GM12878 (cell line): ENCODE data around the gene RPS19BP1. TPM values are rescaled to one million over a fixed set of nuclear protein-coding genes. Genes with fewer than 3 reads are reported as not detected.

Experiments
- ATAC-seq: fragments of 200-7000 bp; cut with Tn5 transposase; 3 replicates; pipeline ENCODE4 v1.9.1; 2020; ENCODE audit warnings: mild to moderate bottlenecking, moderate library complexity
- BruUV-seq: library from RNA; stranded (reverse); fragments of 400-500 nt; replicated peaks from 2 replicates; lab custom pipeline; 2021; lab: Mats Ljungman, UMichigan
- CTCF ChIA-PET: fragments of 300-600 bp; sonication (Branson Sonifier 250); formaldehyde crosslinking; extraction: SDS; loops from one replicate; lab custom pipeline; 2021; ENCODE audit warnings: inconsistent platforms; lab: Yijun Ruan, JAX
- POLR2A ChIA-PET: fragments of 350-600 bp; formaldehyde crosslinking; extraction: SDS; loops from one replicate; lab custom pipeline; 2021; ENCODE audit warnings: inconsistent platforms; lab: Charles Lee
- RAD21 ChIA-PET: fragments of 300-600 bp; sonication (Branson Sonifier 250); formaldehyde crosslinking; loops from one replicate; lab custom pipeline; 2023; ENCODE audit warnings: antibody characterized with exemption; ENCODE audit not compliant: unreplicated experiment; lab: Charles Lee
- SMC1A ChIA-PET: fragments of 300-600 bp; sonication (Branson Sonifier 250); formaldehyde crosslinking; loops from one replicate; lab custom pipeline; 2023; ENCODE audit not compliant: unreplicated experiment, uncharacterized antibody; lab: Charles Lee
- DNase-seq: peaks from one replicate; pipeline ENCODE4 v3.0.0-alpha.2; 2011; ENCODE audit warnings: low read depth, low spot score
- FAIRE-seq: peaks from 3 replicates; lab custom pipeline; 2011; peaks lifted over from hg19 to GRCh38; lab: Jason Lieb, UNC
- H2AFZ ChIP-seq: 2 replicates; pipeline ENCODE4 v1.6.0; 2011; ENCODE audit warnings: low read depth, low read length, control low read depth; ENCODE audit not compliant: control insufficient read depth
- H3K27ac ChIP-seq: 2 replicates; pipeline ENCODE4 v1.5.1; 2011; ENCODE audit warnings: control low read depth; ENCODE audit not compliant: control insufficient read depth, insufficient read depth
- H3K27me3 ChIP-seq, 2 experiments: replicated peaks in 1 of 2; 2 replicates each; pipeline versions ENCODE4 v1.6.0 to v1.6.1; 2011; ENCODE audit warnings: low read length in 1 of 2; ENCODE audit not compliant: control insufficient read depth in 2 of 2, insufficient read depth in 2 of 2
- H3K36me3 ChIP-seq, 2 experiments: 2 replicates each; pipeline ENCODE4 v1.5.1; 2011; ENCODE audit warnings: low read length in 1 of 2; ENCODE audit not compliant: control insufficient read depth in 2 of 2, insufficient read depth in 2 of 2
- H3K4me1 ChIP-seq: 2 replicates; pipeline ENCODE4 v1.6.1; 2011; ENCODE audit warnings: mild to moderate bottlenecking, low read length, moderate library complexity, mixed read lengths; ENCODE audit not compliant: control insufficient read depth, insufficient read depth
- H3K4me2 ChIP-seq: 2 replicates; pipeline ENCODE4 v1.6.0; 2011; ENCODE audit warnings: control low read depth; ENCODE audit not compliant: control insufficient read depth, insufficient read depth
- H3K4me3 ChIP-seq: fragments of 200-600 bp; sonication (generic); 2 replicates; pipeline ENCODE4 v1.5.1; 2016
- H3K79me2 ChIP-seq: 2 replicates; pipeline ENCODE4 v1.6.0; 2011; ENCODE audit warnings: low read length; ENCODE audit not compliant: control insufficient read depth, insufficient read depth
- H3K9ac ChIP-seq: 2 replicates; pipeline ENCODE4 v1.8.0; 2011; ENCODE audit warnings: low read length, control low read depth, mixed read lengths; ENCODE audit not compliant: control insufficient read depth, insufficient read depth
- H3K9me3 ChIP-seq: replicated peaks from 3 replicates; pipeline ENCODE4 v1.5.1; 2011; ENCODE audit warnings: mild to moderate bottlenecking, low read length; ENCODE audit not compliant: control insufficient read depth, insufficient read depth
- H4K20me1 ChIP-seq: 2 replicates; pipeline ENCODE4 v1.6.0; 2011; ENCODE audit not compliant: control insufficient read depth, insufficient read depth
- ATF7 ChIP-seq: fragments of 450-650 bp; IDR thresholded peaks from 2 replicates; pipeline ENCODE4 v1.6.1; 2016; ENCODE audit warnings: low read depth, mild to moderate bottlenecking
- BCL11A ChIP-seq: IDR thresholded peaks from 2 replicates; pipeline ENCODE4 v1.6.1; 2011; ENCODE audit warnings: low read depth, low read length
- BHLHE40 ChIP-seq, 2 experiments: fragments of 450-650 bp in 1 of 2; IDR thresholded peaks; 2 replicates each; pipeline ENCODE4 v1.6.1; 2011 to 2017; ENCODE audit warnings: low read depth in 2 of 2, borderline replicate concordance in 1 of 2, improper control_type of control experiment in 1 of 2, low read length in 1 of 2, mild to moderate bottlenecking in 1 of 2
- CBFB ChIP-seq: IDR thresholded peaks from 2 replicates; pipeline ENCODE4 v1.6.1; 2016; ENCODE audit warnings: antibody characterized with exemption, low read depth
- DPF2 ChIP-seq: fragments of 450-650 bp; IDR thresholded peaks from 2 replicates; pipeline ENCODE4 v1.6.1; 2017; ENCODE audit warnings: mild to moderate bottlenecking
- FOS ChIP-seq: IDR thresholded peaks from 3 replicates; pipeline ENCODE4 v1.6.1; 2011; ENCODE audit warnings: borderline replicate concordance; ENCODE audit not compliant: insufficient read length; ENCODE audit errors: extremely low read depth
- HDAC2 ChIP-seq: fragments of 200-600 bp; sonication (generic); IDR thresholded peaks from 2 replicates; pipeline ENCODE4 v1.6.1; 2017
- LARP7 ChIP-seq: fragments of 450-650 bp; IDR thresholded peaks from 2 replicates; pipeline ENCODE4 v1.6.1; 2017; ENCODE audit warnings: mild to moderate bottlenecking
- MEF2B ChIP-seq: fragments of 450-650 bp; IDR thresholded peaks from 2 replicates; pipeline ENCODE4 v1.6.1; 2018; ENCODE audit warnings: mild to moderate bottlenecking, moderate library complexity; ENCODE audit not compliant: partially characterized antibody, poor library complexity, severe bottlenecking
- SIX5 ChIP-seq: IDR thresholded peaks from 2 replicates; pipeline ENCODE4 v1.6.1; 2011; ENCODE audit warnings: mild to moderate bottlenecking, low read depth, low read length, moderate library complexity; ENCODE audit not compliant: severe bottlenecking
- SMARCA5 ChIP-seq: fragments of 450-650 bp; IDR thresholded peaks from 2 replicates; pipeline ENCODE4 v1.6.1; 2017; ENCODE audit warnings: mild to moderate bottlenecking
- WRNIP1 ChIP-seq: IDR thresholded peaks from 2 replicates; pipeline ENCODE4 v1.6.1; 2011; ENCODE audit warnings: low read depth, low read length, improper control_type of control experiment, borderline replicate concordance
- ZBTB40 ChIP-seq: fragments of 450-650 bp; IDR thresholded peaks from 2 replicates; pipeline ENCODE4 v1.6.1; 2016; ENCODE audit warnings: mild to moderate bottlenecking, moderate library complexity, borderline replicate concordance
- ZNF207 ChIP-seq: fragments of 450-650 bp; IDR thresholded peaks from 2 replicates; pipeline ENCODE4 v1.6.1; 2014; ENCODE audit warnings: antibody characterized with exemption, mild to moderate bottlenecking, borderline replicate concordance
- ZNF622 ChIP-seq: fragments of 450-650 bp; IDR thresholded peaks from 2 replicates; pipeline ENCODE4 v1.6.1; 2017; ENCODE audit warnings: mild to moderate bottlenecking, inconsistent platforms
- WGBS: methylation state at CpG from one replicate; pipeline ENCODE4 v1.1.6; 2016; ENCODE audit warnings: low lambda C conversion rate; ENCODE audit not compliant: insufficient replicate concordance, insufficient coverage; ENCODE audit errors: missing lambda C conversion rate; 5-methylcytosine and 5-hydroxymethylcytosine counted together
- in situ Hi-C: fragments of 300-500 bp; cut with MboI; formaldehyde crosslinking; loops from 9 replicates; pipeline ENCODE4 v1.14.3; 2018; ENCODE audit warnings: mixed read lengths
- intact Hi-C: fragments of 100-400 bp; cut with micrococcal nuclease; formaldehyde crosslinking; loops from one replicate; pipeline ENCODE4 v1.14.2; 2022; ENCODE audit not compliant: unreplicated experiment
- polyA plus RNA-seq, 11 experiments: library from polyadenylated mRNA; depleted of rRNA in 4 of 11; unstranded in 6 of 11; stranded (reverse) in 5 of 11; fragments of >200 nt; fragmentation: Nextera tagmentation in 4 of 11; fragmentation: Illumina TruSeq in 1 of 11; extraction: Ambion mirVana in 4 of 11; extraction: Trizol in 1 of 11; gene quantifications; 1 replicate in 1 of 11; 2 replicates in 10 of 11; pipeline versions ENCODE4 v1.2.1 to v1.2.3, GENCODE V29; 2011 to 2016; ENCODE audit warnings: inconsistent platforms in 2 of 11, missing spikeins in 2 of 11, low read depth in 1 of 11
- total RNA-seq, 4 experiments: library from RNA; depleted of rRNA in 3 of 4; stranded (reverse); fragments of >200 nt in 3 of 4; fragmentation: Illumina TruSeq in 1 of 4; extraction: Trizol in 1 of 4; gene quantifications; 2 replicates each; pipeline versions ENCODE4 v1.2.1 to v1.2.3, GENCODE V29; 2013 to 2021

Gene RPS19BP1
- total and polyA plus RNA-seq, 10 of the 15 experiments (the other 5 are each of a cell fraction or from before 2014, with no cell fraction given): 2.7 to 206 (median 78.6) TPM

- TF ChIP-seq ZBTB40 (peak; percentile 92), ZNF622 (no peak)
Measured at GRCh38 chr22:39502109-39502788, 30.3 kb downstream of the RPS19BP1 start, which contains the start of gene MIEF1 (continued).

GRCh38 chr22:39501644-39502108, 30.9 kb downstream of the RPS19BP1 start:
- POLR2A ChIA-PET: interaction anchor here (0.6 to 2.0 kb wide), 16 partner anchors 14 to 744 kb away, joined by 3 to 9 read pairs (median 4); partner anchors contain the start of gene ATF4
- Histone ChIP-seq H3K4me1 (0 out of 2 replicates have a peak, but pooled peaks cover 5% of the 10 kb centered on the region), H3K4me2 (peak overlapping the region; percentile 32), H3K36me3 (peaks cover 13 to 22% of the 10 kb centered on the region in 2 experiments), H4K20me1 (no peaks in the 10 kb centered on the region), H3K27ac (no peak overlapping the region), H3K27me3 (no peaks in the 10 kb centered on the region), H2AFZ (peak overlapping the region; percentile 92), H3K9ac (no peak overlapping the region; the same call in 1 of the 2 replicates), H3K9me3 (no peaks in the 10 kb centered on the region), H3K79me2 (peaks cover 44% of the 10 kb centered on the region), H3K4me3 (peak overlapping the region; percentile 95; the same call in 1 of the 2 replicates)
- SMC1A ChIA-PET: interaction anchor here (0.9 to 1.9 kb wide), 9 partner anchors 8 to 102 kb away, joined by 3 to 9 read pairs (median 5); partner anchors contain the start of genes ATF4 and TAB1
- intact Hi-C loops: loop anchor here (2.0 kb wide), 2 partner anchors 19 to 31 kb away; partner anchors contain the start of genes ATF4 and RPS19BP1
- 35% methylated on average over 13 of the region's 13 CpGs for WGBS
- CTCF ChIA-PET: interaction anchor here (0.6 to 15.7 kb wide), 14 partner anchors 9 to 535 kb away, joined by 3 to 372 read pairs (median 6); partner anchors contain the start of genes ATF4, RPS19BP1 and TAB1
- BruUV-seq: no TSS peak
- FAIRE-seq (no peak), DNase-seq (no peak), ATAC-seq (no peak; the same call in 2 of the 3 replicates)
- TF ChIP-seq DPF2 (0 out of 2 replicates have a peak, but pooled peaks have one; percentile 9), FOS (no peak), SMARCA5 (0 out of 2 replicates have a peak, but pooled peaks have one; percentile 34), BHLHE40 (IDR thresholded peaks at IDR 0.05; ENCODE audit: borderline replicate concordance in 1 of 2, low read depth in 2 of 2, low read length in 1 of 2) (no peak), ATF7 (0 out of 2 replicates have a peak, but pooled peaks have one; percentile 46), HDAC2 (no peak), CBFB (no peak), WRNIP1 (no peak), ZNF207 (no peak), BCL11A (no peak), LARP7 (peak; percentile 15; the same call in 1 of the 2 replicates), MEF2B (no peak), SIX5 (no peak)
- in situ Hi-C loops: loop anchor here (25.0 kb wide), 1 partner anchor 339 kb away; the partner anchor contains the start of gene CBX7
- RAD21 ChIA-PET: interaction anchor here (0.6 to 2.8 kb wide), 14 partner anchors 8 to 535 kb away, joined by 3 to 22 read pairs (median 4); partner anchors contain the start of genes ATF4 and TAB1
